ENCODE measurements around the gene BANK1.

Gene BANK1

GRCh38 chr4:101961144-101961543 lies 170.6 kb downstream of the BANK1 start:
- DNase-seq = no peak

GRCh38 chr4:101967697-101968346 lies 177.3 kb downstream of the BANK1 start:
- DNase-seq = no peak

GRCh38 chr4:101968364-101968763 lies 177.8 kb downstream of the BANK1 start:
- DNase-seq = no peak

GRCh38 chr4:101969965-101970364 lies 179.4 kb downstream of the BANK1 start:
- no peak for DNase-seq

- no peak for DNase-seq
Observed at GRCh38 chr4:101970547-101971155, 180.1 kb downstream of the BANK1 start.

- DNase-seq = no peak
Observed at GRCh38 chr4:101972791-101973190, 182.3 kb downstream of the BANK1 start.

GRCh38 chr4:101973361-101973760 lies 182.8 kb downstream of the BANK1 start:
- no peak for DNase-seq

- DNase-seq = no peak
Observed at GRCh38 chr4:101977076-101977475, 186.5 kb downstream of the BANK1 start.

- no peak for DNase-seq
Observed at GRCh38 chr4:101981756-101982155, 191.2 kb downstream of the BANK1 start.

- DNase-seq = no peak
Observed at GRCh38 chr4:101983835-101984234, 193.3 kb downstream of the BANK1 start.

GRCh38 chr4:101987623-101988243 lies 197.2 kb downstream of the BANK1 start:
- DNase-seq = no peak

GRCh38 chr4:101989551-101989950 lies 199.0 kb downstream of the BANK1 start:
- DNase-seq = no peak

- DNase-seq = no peak
Observed at GRCh38 chr4:101992446-101992845, 201.9 kb downstream of the BANK1 start.

- no peak for DNase-seq
Observed at GRCh38 chr4:101993002-101993841, 202.7 kb downstream of the BANK1 start.

- DNase-seq = no peak
Observed at GRCh38 chr4:101993842-101994775, 203.6 kb downstream of the BANK1 start.

- no peak for DNase-seq
Observed at GRCh38 chr4:102007959-102008425, 217.5 kb downstream of the BANK1 start.

GRCh38 chr4:102008711-102009110 lies 218.2 kb downstream of the BANK1 start:
- no peak for DNase-seq

- no peak for DNase-seq
Observed at GRCh38 chr4:102022343-102022742, 231.8 kb downstream of the BANK1 start.

- DNase-seq = no peak
Observed at GRCh38 chr4:102027961-102028360, 237.4 kb downstream of the BANK1 start.

- no peak for DNase-seq
Observed at GRCh38 chr4:102031406-102031805, 240.9 kb downstream of the BANK1 start.

GRCh38 chr4:102036016-102036415 lies 245.5 kb downstream of the BANK1 start:
- no peak for DNase-seq
